Skeletal muscle cell (primary cell): Measurements from ENCODE around the gene TRIM66.
A peak's percentile ranks its signal among the peaks of the same experiment; 100 is the strongest.

Experiments used
- DNase-seq: peaks from one replicate; pipeline ENCODE4 v3.0.0-alpha.2; 2010; ENCODE audit warnings: low read depth
- H3K4me3 ChIP-seq: 2 replicates; pipeline ENCODE4 v1.5.1; 2011; ENCODE audit warnings: low read depth, mild to moderate bottlenecking, control low read depth, low read length, moderate library complexity

TRIM66 gene

GRCh38 chr11:8593455-8593854, 89.0 kb downstream of the TRIM66 start:
- H3K4me3 ChIP-seq, result peak overlapping the region; percentile 69

GRCh38 chr11:8587915-8588314, 94.5 kb downstream of the TRIM66 start:
- no peak for DNase-seq
- H3K4me3 ChIP-seq, result no peak overlapping the region

More at GRCh38 chr11:8593455-8593854, 89.0 kb downstream of the TRIM66 start:
- no peak for DNase-seq

- no peak overlapping the region for H3K4me3 ChIP-seq
- no peak for DNase-seq
Measured at GRCh38 chr11:8586805-8587204, 95.7 kb downstream of the TRIM66 start.

- no peak for DNase-seq
- H3K4me3 ChIP-seq, result no peak overlapping the region
Measured at GRCh38 chr11:8586184-8586583, 96.3 kb downstream of the TRIM66 start.

GRCh38 chr11:8584511-8584910, 98.0 kb downstream of the TRIM66 start:
- DNase-seq, result no peak
- no peak overlapping the region for H3K4me3 ChIP-seq

GRCh38 chr11:8584082-8584481, 98.4 kb downstream of the TRIM66 start:
- no peak for DNase-seq
- H3K4me3 ChIP-seq, result no peak overlapping the region

- no peak overlapping the region for H3K4me3 ChIP-seq
- no peak for DNase-seq
Measured at GRCh38 chr11:8581300-8581699, 101.2 kb downstream of the TRIM66 start.

GRCh38 chr11:8577791-8578581, 104.5 kb downstream of the TRIM66 start:
- H3K4me3 ChIP-seq, result no peak overlapping the region
- no peak for DNase-seq

GRCh38 chr11:8574798-8575197, 107.7 kb downstream of the TRIM66 start:
- no peak overlapping the region for H3K4me3 ChIP-seq
- DNase-seq, result no peak

- no peak for DNase-seq
- no peak overlapping the region for H3K4me3 ChIP-seq
Measured at GRCh38 chr11:8573777-8574176, 108.7 kb downstream of the TRIM66 start.

- no peak overlapping the region for H3K4me3 ChIP-seq
- DNase-seq, result no peak
Measured at GRCh38 chr11:8567602-8568198, 114.8 kb downstream of the TRIM66 start.

GRCh38 chr11:8566613-8567210, 115.8 kb downstream of the TRIM66 start:
- H3K4me3 ChIP-seq, result no peak overlapping the region
- DNase-seq, result no peak

- DNase-seq, result no peak
- H3K4me3 ChIP-seq, result no peak overlapping the region
Measured at GRCh38 chr11:8564526-8564925, 117.9 kb downstream of the TRIM66 start.
